HepG2 (cell line): Measurements from ENCODE around the gene FAM161A. TPM values are rescaled to one million over a fixed set of nuclear protein-coding genes. Genes with fewer than 3 reads are reported as not detected.

Experiments used
- CBX1 ChIP-seq: IDR thresholded peaks from one replicate; pipeline ENCODE4 v1.6.1; 2016; ENCODE audit warnings: antibody characterized with exemption, low read depth
- CCAR2 ChIP-seq: fragments of 200-400 bp; formaldehyde crosslinking; optimal IDR thresholded peaks from 2 replicates; pipeline ENCODE3; 2018; ENCODE audit warnings: low read depth, mild to moderate bottlenecking, low read length, moderate library complexity
- FIP1L1 ChIP-seq: fragments of 200-400 bp; formaldehyde crosslinking; IDR thresholded peaks from 2 replicates; pipeline ENCODE4 v1.6.1; 2018; ENCODE audit warnings: low read depth, mild to moderate bottlenecking, low read length, moderate library complexity, borderline replicate concordance; ENCODE audit not compliant: insufficient read depth
- ISL2 ChIP-seq: sonication (generic); formaldehyde crosslinking; IDR thresholded peaks from 2 replicates; pipeline ENCODE4 v1.5.0; 2020; ENCODE audit warnings: missing genetic modification reagents
- MAFF ChIP-seq: IDR thresholded peaks from 2 replicates; pipeline ENCODE4 v1.6.1; 2011; ENCODE audit warnings: low read depth, low read length, improper control_type of control experiment
- NFYB ChIP-seq: sonication (generic); formaldehyde crosslinking; IDR thresholded peaks from 2 replicates; pipeline ENCODE4 v1.4.0; 2020; ENCODE audit warnings: missing genetic modification reagents
- RFX5 ChIP-seq: IDR thresholded peaks from 2 replicates; pipeline ENCODE4 v1.6.1; 2011; ENCODE audit warnings: low read depth, low read length, improper control_type of control experiment
- RNF2 ChIP-seq: fragments of 450-650 bp; conservative IDR thresholded peaks from 2 replicates; pipeline ENCODE4 v1.6.1; 2016; ENCODE audit warnings: low read depth
- RORA ChIP-seq: sonication (generic); formaldehyde crosslinking; IDR thresholded peaks from 2 replicates; pipeline ENCODE4 v1.5.0; 2020; ENCODE audit warnings: mild to moderate bottlenecking, missing genetic modification reagents, moderate library complexity
- SIN3A ChIP-seq: IDR thresholded peaks from 2 replicates; pipeline ENCODE4 v1.6.1; 2011; ENCODE audit warnings: low read depth, mild to moderate bottlenecking, control low read depth, low read length, borderline replicate concordance
- SUZ12 ChIP-seq: fragments of 150-350 bp; IDR thresholded peaks from 2 replicates; pipeline ENCODE4 v1.6.1; 2014; ENCODE audit warnings: low read depth, low read length
- SYNCRIP ChIP-seq: fragments of 200-400 bp; formaldehyde crosslinking; IDR thresholded peaks from 2 replicates; pipeline ENCODE4 v1.6.1; 2018; ENCODE audit warnings: mild to moderate bottlenecking, low read depth, low read length; ENCODE audit not compliant: insufficient read depth
- ZNF547 ChIP-seq: sonication (generic); formaldehyde crosslinking; IDR thresholded peaks from 2 replicates; pipeline ENCODE4 v1.5.1; 2020; ENCODE audit warnings: mild to moderate bottlenecking, missing genetic modification reagents
- ZNF577 ChIP-seq: sonication (generic); formaldehyde crosslinking; IDR thresholded peaks from 2 replicates; pipeline ENCODE4 v1.4.0; 2020; ENCODE audit warnings: mild to moderate bottlenecking, low read depth, missing genetic modification reagents, borderline replicate concordance
- ZNF616 ChIP-seq: sonication (generic); formaldehyde crosslinking; IDR thresholded peaks from 2 replicates; pipeline ENCODE4 v1.5.0; 2020; ENCODE audit warnings: low read depth, mild to moderate bottlenecking, missing genetic modification reagents
- ZNF737 ChIP-seq: sonication (generic); formaldehyde crosslinking; IDR thresholded peaks from 2 replicates; pipeline ENCODE4 v1.5.0; 2020; ENCODE audit warnings: missing genetic modification reagents, mild to moderate bottlenecking, borderline replicate concordance
- polyA plus RNA-seq, 8 experiments: library from polyadenylated mRNA; depleted of rRNA in 3 of 8; stranded (reverse) in 7 of 8; unstranded in 1 of 8; fragments of >200 nt; fragmentation: Illumina TruSeq in 4 of 8; extraction: Trizol in 4 of 8; gene quantifications; 2 replicates each; pipeline versions ENCODE4 v1.2.1 to v1.2.3, GENCODE V29; 2011 to 2016; ENCODE audit warnings: low read depth in 4 of 8, missing spikeins in 1 of 8, mixed read lengths in 1 of 8; ENCODE audit not compliant: insufficient read depth in 1 of 8
- total RNA-seq, 5 experiments: library from RNA; depleted of rRNA; stranded (reverse); fragments of >200 nt; fragmentation: Illumina TruSeq; extraction: Trizol; gene quantifications; 2 replicates each; pipeline ENCODE4 v1.2.3, GENCODE V29; 2016; ENCODE audit warnings: low read depth in 1 of 5
- TF ChIP-seq, protein P1 (sequence below): sonication (generic); formaldehyde crosslinking; conservative IDR thresholded peaks from 2 replicates; pipeline ENCODE4 v1.4.0; 2020; ENCODE audit warnings: missing genetic modification reagents
- TF ChIP-seq, protein P2 (sequence below): sonication (generic); formaldehyde crosslinking; IDR thresholded peaks from 2 replicates; pipeline ENCODE4 v1.5.0; 2020; ENCODE audit warnings: missing genetic modification reagents, mild to moderate bottlenecking, borderline replicate concordance
- TF ChIP-seq, protein P3 (sequence below): sonication (generic); formaldehyde crosslinking; IDR thresholded peaks from 2 replicates; pipeline ENCODE4 v1.4.0; 2020; ENCODE audit warnings: missing genetic modification reagents, borderline replicate concordance
- TF ChIP-seq, protein P4 (sequence below): IDR thresholded peaks from 2 replicates; pipeline ENCODE4 v1.6.1; 2016; ENCODE audit warnings: missing compliant biosample characterization, missing genetic modification reagents, borderline replicate concordance
- TF ChIP-seq, protein P5 (sequence below): sonication (generic); formaldehyde crosslinking; IDR thresholded peaks from 2 replicates; pipeline ENCODE4 v1.9.0; 2021; ENCODE audit warnings: missing genetic modification reagents, borderline replicate concordance

The FAM161A gene
- total and polyA plus RNA-seq, 2 of the 13 experiments (the other 11 are each of a cell fraction or from before 2014, with no cell fraction given): 2.7 to 3.4 TPM

DNA sequence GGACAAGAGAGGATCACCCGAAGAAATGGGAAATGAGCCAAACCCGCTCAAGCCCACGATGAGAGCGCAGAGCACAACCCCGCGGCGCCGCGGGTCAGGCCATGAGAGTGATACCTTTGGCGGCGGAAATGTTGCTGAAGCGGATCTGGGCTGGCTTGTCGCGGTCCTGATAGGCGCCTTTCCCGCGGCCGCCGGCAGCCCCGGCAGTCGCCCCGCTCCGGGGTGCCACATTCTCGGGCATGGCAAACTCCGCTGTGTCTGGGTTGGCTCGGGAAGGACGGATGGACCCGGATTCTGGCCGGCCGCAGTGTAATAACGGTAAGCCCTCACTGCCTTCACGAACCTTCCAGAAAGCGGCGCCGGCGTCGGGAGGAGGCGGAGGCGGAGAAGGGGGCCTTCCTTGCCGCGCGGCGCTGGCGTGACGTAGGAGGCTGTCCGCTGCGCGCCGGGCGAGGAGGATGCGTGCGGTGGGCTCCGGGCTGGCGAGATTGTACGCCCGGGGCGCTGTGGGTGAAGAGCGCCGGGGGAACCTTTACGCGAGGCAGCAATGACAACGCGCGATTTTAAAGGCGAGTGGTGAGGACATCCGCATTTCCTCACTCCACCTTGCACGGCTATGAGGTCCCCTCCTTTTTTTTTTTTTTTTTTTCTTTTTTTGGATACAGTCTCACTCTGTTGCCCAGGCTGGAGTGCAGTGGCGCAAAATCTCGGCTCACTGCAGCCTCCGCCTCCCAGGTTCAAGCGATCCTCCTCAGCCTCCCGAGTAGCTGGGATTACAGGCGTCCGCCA lies 34.6 kb upstream of the FAM161A start, which contains the start of gene CCT4 (continued):
- TF ChIP-seq, protein P1, sequence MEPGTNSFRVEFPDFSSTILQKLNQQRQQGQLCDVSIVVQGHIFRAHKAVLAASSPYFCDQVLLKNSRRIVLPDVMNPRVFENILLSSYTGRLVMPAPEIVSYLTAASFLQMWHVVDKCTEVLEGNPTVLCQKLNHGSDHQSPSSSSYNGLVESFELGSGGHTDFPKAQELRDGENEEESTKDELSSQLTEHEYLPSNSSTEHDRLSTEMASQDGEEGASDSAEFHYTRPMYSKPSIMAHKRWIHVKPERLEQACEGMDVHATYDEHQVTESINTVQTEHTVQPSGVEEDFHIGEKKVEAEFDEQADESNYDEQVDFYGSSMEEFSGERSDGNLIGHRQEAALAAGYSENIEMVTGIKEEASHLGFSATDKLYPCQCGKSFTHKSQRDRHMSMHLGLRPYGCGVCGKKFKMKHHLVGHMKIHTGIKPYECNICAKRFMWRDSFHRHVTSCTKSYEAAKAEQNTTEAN (CRISPR knock-in tag): no peak
- peak; percentile 80 for TF ChIP-seq ZNF616 (CRISPR knock-in tag)
- TF ChIP-seq SIN3A: peak; percentile 69
- TF ChIP-seq, protein P2, sequence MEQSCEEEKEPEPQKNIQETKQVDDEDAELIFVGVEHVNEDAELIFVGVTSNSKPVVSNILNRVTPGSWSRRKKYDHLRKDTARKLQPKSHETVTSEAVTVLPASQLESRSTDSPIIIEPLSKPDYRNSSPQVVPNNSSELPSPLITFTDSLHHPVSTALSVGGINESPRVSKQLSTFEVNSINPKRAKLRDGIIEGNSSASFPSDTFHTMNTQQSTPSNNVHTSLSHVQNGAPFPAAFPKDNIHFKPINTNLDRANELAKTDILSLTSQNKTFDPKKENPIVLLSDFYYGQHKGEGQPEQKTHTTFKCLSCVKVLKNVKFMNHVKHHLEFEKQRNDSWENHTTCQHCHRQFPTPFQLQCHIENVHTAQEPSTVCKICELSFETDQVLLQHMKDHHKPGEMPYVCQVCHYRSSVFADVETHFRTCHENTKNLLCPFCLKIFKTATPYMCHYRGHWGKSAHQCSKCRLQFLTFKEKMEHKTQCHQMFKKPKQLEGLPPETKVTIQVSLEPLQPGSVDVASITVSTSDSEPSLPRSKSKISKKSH (CRISPR knock-in tag): peak; percentile 67; the same call in 1 of the 2 replicates
- no peak for TF ChIP-seq ZNF737 (CRISPR knock-in tag)
- TF ChIP-seq, protein P3, sequence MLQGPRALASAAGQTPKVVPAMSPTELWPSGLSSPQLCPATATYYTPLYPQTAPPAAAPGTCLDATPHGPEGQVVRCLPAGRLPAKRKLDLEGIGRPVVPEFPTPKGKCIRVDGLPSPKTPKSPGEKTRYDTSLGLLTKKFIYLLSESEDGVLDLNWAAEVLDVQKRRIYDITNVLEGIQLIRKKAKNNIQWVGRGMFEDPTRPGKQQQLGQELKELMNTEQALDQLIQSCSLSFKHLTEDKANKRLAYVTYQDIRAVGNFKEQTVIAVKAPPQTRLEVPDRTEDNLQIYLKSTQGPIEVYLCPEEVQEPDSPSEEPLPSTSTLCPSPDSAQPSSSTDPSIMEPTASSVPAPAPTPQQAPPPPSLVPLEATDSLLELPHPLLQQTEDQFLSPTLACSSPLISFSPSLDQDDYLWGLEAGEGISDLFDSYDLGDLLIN (CRISPR knock-in tag): no peak; the same call in 1 of the 2 replicates
- TF ChIP-seq, protein P4, sequence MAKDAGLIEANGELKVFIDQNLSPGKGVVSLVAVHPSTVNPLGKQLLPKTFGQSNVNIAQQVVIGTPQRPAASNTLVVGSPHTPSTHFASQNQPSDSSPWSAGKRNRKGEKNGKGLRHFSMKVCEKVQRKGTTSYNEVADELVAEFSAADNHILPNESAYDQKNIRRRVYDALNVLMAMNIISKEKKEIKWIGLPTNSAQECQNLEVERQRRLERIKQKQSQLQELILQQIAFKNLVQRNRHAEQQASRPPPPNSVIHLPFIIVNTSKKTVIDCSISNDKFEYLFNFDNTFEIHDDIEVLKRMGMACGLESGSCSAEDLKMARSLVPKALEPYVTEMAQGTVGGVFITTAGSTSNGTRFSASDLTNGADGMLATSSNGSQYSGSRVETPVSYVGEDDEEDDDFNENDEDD: peak; percentile 91
- no peak for TF ChIP-seq RORA (CRISPR knock-in tag)
- peak; percentile 66 for TF ChIP-seq RFX5
- TF ChIP-seq FIP1L1: peak; percentile 67; the same call in 1 of the 2 replicates
- TF ChIP-seq SYNCRIP: no peak
- TF ChIP-seq SUZ12: no peak
- TF ChIP-seq CBX1: peak; percentile 98
- peak; percentile 75 for TF ChIP-seq RNF2
- no peak for TF ChIP-seq CCAR2
- TF ChIP-seq, protein P5, sequence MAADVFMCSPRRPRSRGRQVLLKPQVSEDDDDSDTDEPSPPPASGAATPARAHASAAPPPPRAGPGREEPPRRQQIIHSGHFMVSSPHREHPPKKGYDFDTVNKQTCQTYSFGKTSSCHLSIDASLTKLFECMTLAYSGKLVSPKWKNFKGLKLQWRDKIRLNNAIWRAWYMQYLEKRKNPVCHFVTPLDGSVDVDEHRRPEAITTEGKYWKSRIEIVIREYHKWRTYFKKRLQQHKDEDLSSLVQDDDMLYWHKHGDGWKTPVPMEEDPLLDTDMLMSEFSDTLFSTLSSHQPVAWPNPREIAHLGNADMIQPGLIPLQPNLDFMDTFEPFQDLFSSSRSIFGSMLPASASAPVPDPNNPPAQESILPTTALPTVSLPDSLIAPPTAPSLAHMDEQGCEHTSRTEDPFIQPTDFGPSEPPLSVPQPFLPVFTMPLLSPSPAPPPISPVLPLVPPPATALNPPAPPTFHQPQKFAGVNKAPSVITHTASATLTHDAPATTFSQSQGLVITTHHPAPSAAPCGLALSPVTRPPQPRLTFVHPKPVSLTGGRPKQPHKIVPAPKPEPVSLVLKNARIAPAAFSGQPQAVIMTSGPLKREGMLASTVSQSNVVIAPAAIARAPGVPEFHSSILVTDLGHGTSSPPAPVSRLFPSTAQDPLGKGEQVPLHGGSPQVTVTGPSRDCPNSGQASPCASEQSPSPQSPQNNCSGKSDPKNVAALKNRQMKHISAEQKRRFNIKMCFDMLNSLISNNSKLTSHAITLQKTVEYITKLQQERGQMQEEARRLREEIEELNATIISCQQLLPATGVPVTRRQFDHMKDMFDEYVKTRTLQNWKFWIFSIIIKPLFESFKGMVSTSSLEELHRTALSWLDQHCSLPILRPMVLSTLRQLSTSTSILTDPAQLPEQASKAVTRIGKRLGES: no peak
- peak; percentile 88 for TF ChIP-seq ISL2 (CRISPR knock-in tag)
- TF ChIP-seq ZNF577 (CRISPR knock-in tag): peak; percentile 67; the same call in 1 of the 2 replicates
- TF ChIP-seq MAFF: no peak; the same call in 1 of the 2 replicates
- TF ChIP-seq ZNF547 (CRISPR knock-in tag): peak; percentile 99
- no peak for TF ChIP-seq NFYB (CRISPR knock-in tag)
